PC-3 (cell line): ENCODE measurements around the gene IARS2.

Source experiments
- CTCF ChIP-seq: fragments of 300-600 bp; sonication (generic); conservative IDR thresholded peaks from 2 replicates; pipeline ENCODE4 v1.5.1; 2017; ENCODE audit warnings: antibody characterized with exemption, low read depth, mild to moderate bottlenecking, low read length
- EZH2 ChIP-seq: fragments of 300-600 bp; sonication (generic); IDR thresholded peaks from one replicate; pipeline ENCODE4 v1.6.1; 2017; ENCODE audit warnings: antibody characterized with exemption, mild to moderate bottlenecking, low read length; ENCODE audit not compliant: unreplicated experiment
- EZH2phosphoT487 ChIP-seq: fragments of 300-600 bp; sonication (generic); IDR thresholded peaks from 2 replicates; pipeline ENCODE4 v1.6.1; 2018; ENCODE audit warnings: mild to moderate bottlenecking, antibody characterized with exemption, low read length, borderline replicate concordance

- no peak for TF ChIP-seq CTCF
- TF ChIP-seq EZH2, result no peak
- no peak for TF ChIP-seq EZH2phosphoT487
These were observed 37.6 kb upstream of the IARS2 start for GRCh38 chr1:220056374-220056773.
